Suprapubic skin (tissue), 4 donors: Measurements from ENCODE around the gene SULT1C4.

Experiments used
- EP300 ChIP-seq: sonication (generic); formaldehyde crosslinking; IDR thresholded peaks from one replicate; pipeline ENCODE4 v1.6.1; 2017; ENCODE audit warnings: antibody characterized with exemption
- POLR2A ChIP-seq, 2 donors: fragments of 450-650 bp; IDR thresholded peaks; one replicate each; pipeline ENCODE4 v1.6.1; 2017; ENCODE audit warnings: antibody characterized with exemption in 2 of 2, mild to moderate bottlenecking in 2 of 2, moderate library complexity in 2 of 2
- POLR2AphosphoS5 ChIP-seq, 3 donors: sonication (generic); formaldehyde crosslinking; IDR thresholded peaks; one replicate each; pipeline ENCODE4 v1.6.1; 2017; ENCODE audit warnings: antibody characterized with exemption in 3 of 3
- TF ChIP-seq, protein P1 (sequence below), 2 donors: fragments of 200-600 bp in 1 of 2; fragments of 450-650 bp in 1 of 2; sonication (generic) in 1 of 2; IDR thresholded peaks; one replicate each; pipeline ENCODE4 v1.5.1; 2016 to 2019; ENCODE audit warnings: antibody characterized with exemption in 2 of 2, mild to moderate bottlenecking in 1 of 2, moderate library complexity in 1 of 2

DNA sequence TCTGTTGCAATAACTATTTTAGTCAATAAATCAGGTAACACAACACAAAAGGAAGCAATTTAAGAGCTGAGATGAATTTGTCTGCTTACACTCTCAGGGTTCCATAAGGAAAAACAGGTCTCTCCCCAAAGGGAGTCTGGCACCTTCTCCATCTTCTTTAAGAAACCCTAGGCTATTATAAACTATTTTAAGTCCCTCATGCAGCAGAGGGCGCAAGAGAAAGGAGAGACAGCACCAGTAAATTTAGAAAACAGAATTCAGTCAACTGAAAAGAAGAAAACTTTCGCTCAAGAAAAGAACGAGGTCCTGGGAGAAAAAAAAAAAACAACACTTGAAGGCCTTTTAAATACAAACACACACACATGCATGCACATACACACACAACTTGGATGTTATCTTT lies 19.1 kb downstream of the SULT1C4 start:
- TF ChIP-seq, protein P1, sequence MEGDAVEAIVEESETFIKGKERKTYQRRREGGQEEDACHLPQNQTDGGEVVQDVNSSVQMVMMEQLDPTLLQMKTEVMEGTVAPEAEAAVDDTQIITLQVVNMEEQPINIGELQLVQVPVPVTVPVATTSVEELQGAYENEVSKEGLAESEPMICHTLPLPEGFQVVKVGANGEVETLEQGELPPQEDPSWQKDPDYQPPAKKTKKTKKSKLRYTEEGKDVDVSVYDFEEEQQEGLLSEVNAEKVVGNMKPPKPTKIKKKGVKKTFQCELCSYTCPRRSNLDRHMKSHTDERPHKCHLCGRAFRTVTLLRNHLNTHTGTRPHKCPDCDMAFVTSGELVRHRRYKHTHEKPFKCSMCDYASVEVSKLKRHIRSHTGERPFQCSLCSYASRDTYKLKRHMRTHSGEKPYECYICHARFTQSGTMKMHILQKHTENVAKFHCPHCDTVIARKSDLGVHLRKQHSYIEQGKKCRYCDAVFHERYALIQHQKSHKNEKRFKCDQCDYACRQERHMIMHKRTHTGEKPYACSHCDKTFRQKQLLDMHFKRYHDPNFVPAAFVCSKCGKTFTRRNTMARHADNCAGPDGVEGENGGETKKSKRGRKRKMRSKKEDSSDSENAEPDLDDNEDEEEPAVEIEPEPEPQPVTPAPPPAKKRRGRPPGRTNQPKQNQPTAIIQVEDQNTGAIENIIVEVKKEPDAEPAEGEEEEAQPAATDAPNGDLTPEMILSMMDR (IDR thresholded peaks at IDR 0.05), result no peak
- no peak for TF ChIP-seq POLR2AphosphoS5 (IDR thresholded peaks at IDR 0.05)
- TF ChIP-seq POLR2A (IDR thresholded peaks at IDR 0.05), result no peak
- TF ChIP-seq EP300, result no peak
